Stimulated activated naive CD8-positive, alpha-beta T cell treated with anti-CD3 and anti-CD28 coated beads, Interleukin-15, amount 100 ng/mL, for 72 hours (primary cell): ENCODE measurements around the gene RIMBP3B.
"Not testable (repeated sequence)": the region's sequence is repeated elsewhere in the genome, so short reads cannot be mapped to it uniquely, and the experiment has no call there.

ENCODE experiments used
- ATAC-seq: fragments of 150-1000 bp; cut with Tn5 transposase; 2 replicates; pipeline ENCODE4 v1.10.0; 2021; ENCODE audit warnings: mild to moderate bottlenecking, moderate library complexity
- DNase-seq, 2 donors: peaks; one replicate each; pipeline ENCODE4 v3.0.0; 2021 to 2022
- H3K27ac Mint-ChIP-seq, 2 donors: one replicate each; pipeline ENCODE4 v1.8.0; 2022; ENCODE audit warnings: mild to moderate bottlenecking in 2 of 2, mixed read lengths in 2 of 2, moderate library complexity in 2 of 2
- H3K27me3 Mint-ChIP-seq: one replicate; pipeline ENCODE4 v1.8.0; 2022; ENCODE audit warnings: mixed read lengths
- H3K4me1 Mint-ChIP-seq: one replicate; pipeline ENCODE4 v1.8.0; 2022; ENCODE audit warnings: mild to moderate bottlenecking, mixed read lengths
- H3K4me3 Mint-ChIP-seq, 2 donors: one replicate each; pipeline ENCODE4 v1.8.0; 2022; ENCODE audit warnings: mild to moderate bottlenecking in 2 of 2, mixed read lengths in 2 of 2, moderate library complexity in 1 of 2
- H3K9me3 Mint-ChIP-seq, 2 donors: one replicate each; pipeline ENCODE4 v1.8.0; 2022; ENCODE audit warnings: mixed read lengths in 2 of 2

RIMBP3B gene

GRCh38 chr22:21402763-21403314 lies 19.3 kb downstream of the RIMBP3B start:
- not testable (repeated sequence) for DNase-seq, H3K4me1 Mint-ChIP-seq, H3K9me3 Mint-ChIP-seq, H3K27ac Mint-ChIP-seq, H3K27me3 Mint-ChIP-seq, ATAC-seq, H3K4me3 Mint-ChIP-seq

- not testable (repeated sequence) for H3K27me3 Mint-ChIP-seq, H3K27ac Mint-ChIP-seq, H3K4me1 Mint-ChIP-seq, DNase-seq, H3K9me3 Mint-ChIP-seq, ATAC-seq, H3K4me3 Mint-ChIP-seq
Measured at GRCh38 chr22:21407139-21407538, 23.6 kb downstream of the RIMBP3B start.

- not testable (repeated sequence) for H3K9me3 Mint-ChIP-seq, ATAC-seq, H3K4me1 Mint-ChIP-seq, H3K4me3 Mint-ChIP-seq, DNase-seq, H3K27me3 Mint-ChIP-seq, H3K27ac Mint-ChIP-seq
Measured at GRCh38 chr22:21407792-21408191, 24.2 kb downstream of the RIMBP3B start.

DNA sequence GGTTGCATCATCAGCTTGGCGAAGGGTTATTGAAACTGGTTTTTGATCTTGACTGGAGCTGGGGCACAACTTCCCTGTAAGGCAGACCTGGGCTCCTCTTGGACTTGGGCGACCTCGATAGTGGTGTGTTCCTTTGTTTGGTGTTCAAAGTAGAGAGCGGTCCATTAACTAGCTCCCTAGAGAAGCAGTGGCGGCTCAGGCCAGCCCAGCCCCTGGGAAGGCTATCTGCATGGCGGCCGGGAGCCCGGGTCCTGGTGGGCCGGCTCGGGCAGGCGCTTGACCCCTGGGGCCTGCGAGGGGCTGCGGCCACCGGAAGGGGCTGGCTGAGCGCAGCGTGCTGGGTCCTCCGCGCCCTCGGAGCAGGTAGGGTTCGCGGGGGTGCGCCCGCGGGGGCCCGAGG lies 32.8 kb downstream of the RIMBP3B start:
- H3K4me3 Mint-ChIP-seq, H3K4me1 Mint-ChIP-seq, H3K27me3 Mint-ChIP-seq, DNase-seq, H3K9me3 Mint-ChIP-seq, H3K27ac Mint-ChIP-seq, ATAC-seq: not testable (repeated sequence)

DNA sequence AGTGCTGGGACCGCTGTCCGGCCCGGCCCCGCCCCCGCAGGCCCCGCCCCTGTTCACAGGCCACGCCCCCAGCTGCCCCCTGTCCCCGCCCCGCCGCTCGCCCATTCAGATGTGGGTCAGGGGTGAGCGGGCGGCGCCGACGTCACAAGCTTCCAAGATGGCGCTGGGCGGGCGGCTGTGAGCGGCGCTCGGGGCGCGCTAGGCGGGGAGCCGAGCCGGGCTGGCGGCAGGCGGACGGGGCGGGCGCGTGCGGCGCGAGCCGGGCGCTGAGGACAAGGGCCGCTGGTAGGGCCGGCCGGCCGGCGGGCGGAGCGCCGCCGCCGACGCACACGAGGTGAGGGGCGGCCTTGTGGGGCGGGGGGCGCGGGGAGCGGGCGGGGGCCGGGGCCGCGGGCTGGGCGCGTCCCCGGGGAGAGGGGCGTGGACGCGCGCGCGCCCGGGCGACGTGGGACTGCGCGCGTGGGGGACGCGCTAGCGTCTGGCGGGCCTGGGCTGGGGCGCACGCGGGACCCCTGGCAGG lies 33.7 kb downstream of the RIMBP3B start, which contains the start of gene HIC2:
Gene HIC2, plus strand, starts transcription at position 145 of the 520 bp plus-strand sequence. CDS start 25,461 bp downstream, outside the sequence.
- DNase-seq (peak; percentile 22 to 33), ATAC-seq (peak; percentile 90)
- not testable (repeated sequence) for H3K4me1 Mint-ChIP-seq, H3K4me3 Mint-ChIP-seq, H3K9me3 Mint-ChIP-seq, H3K27ac Mint-ChIP-seq, H3K27me3 Mint-ChIP-seq

DNA sequence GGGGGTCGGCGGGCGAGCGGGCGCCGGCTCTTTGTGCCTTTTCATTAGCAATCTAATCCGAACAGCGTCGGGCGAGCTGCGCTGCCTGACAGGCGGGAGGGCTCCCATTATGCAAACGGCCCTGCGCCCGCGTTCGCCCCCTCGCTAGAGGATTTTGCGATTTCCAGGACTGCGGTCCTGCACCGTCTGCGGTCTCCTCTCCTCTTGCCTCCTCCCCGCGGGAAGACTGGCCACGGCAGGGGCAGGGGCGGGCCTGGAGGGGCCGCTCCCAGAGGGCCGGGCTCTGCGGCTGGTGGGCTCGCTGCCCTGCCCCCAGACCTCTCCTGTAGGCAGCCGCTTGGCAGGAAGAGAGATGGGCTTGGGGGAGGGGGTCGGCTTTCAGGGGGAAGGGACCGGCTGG lies 34.3 kb downstream of the RIMBP3B start:
- peak in 1 of 2 donors; percentile 31 for DNase-seq
- not testable (repeated sequence) for H3K27ac Mint-ChIP-seq, H3K4me3 Mint-ChIP-seq, H3K27me3 Mint-ChIP-seq, H3K9me3 Mint-ChIP-seq, H3K4me1 Mint-ChIP-seq
- peak; percentile 36 for ATAC-seq

DNA sequence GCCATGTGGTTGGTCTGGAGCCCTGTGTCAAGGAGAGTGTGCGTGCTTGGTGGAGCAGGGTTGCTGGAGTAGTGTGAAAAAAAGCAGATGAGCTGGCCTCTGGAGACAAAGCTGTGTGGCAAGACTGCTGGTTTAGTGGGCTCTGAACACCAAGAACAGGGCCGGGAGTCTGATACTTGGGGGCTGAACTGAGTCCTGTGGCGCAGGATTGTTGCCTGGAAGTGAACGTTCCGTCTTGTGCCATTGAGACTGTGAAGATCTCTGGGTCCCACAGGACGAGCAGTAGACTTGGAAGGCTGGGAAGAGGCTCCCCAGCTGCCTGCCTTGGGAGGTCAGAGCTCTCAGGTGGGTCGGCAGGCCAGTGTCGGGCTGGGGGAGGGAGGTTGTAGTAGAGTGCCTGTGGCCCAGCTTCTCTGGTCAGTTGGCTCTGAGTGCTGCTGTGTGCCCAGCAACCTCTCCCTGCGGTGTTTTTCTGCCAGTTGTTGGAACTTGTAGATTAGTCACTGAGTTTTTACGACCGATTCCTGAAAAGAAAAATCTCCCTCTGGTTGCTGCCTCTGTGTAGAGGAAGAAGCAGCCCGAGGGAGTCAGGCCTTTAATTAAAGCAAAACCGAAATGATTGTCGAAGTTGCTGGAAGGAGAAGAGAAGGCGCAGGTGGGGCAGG lies 35.6 kb downstream of the RIMBP3B start:
- H3K9me3 Mint-ChIP-seq, ATAC-seq, H3K27ac Mint-ChIP-seq, H3K4me1 Mint-ChIP-seq, H3K4me3 Mint-ChIP-seq, H3K27me3 Mint-ChIP-seq, DNase-seq: not testable (repeated sequence)

GRCh38 chr22:21420180-21420763 lies 36.7 kb downstream of the RIMBP3B start:
- not testable (repeated sequence) for DNase-seq, H3K9me3 Mint-ChIP-seq, H3K27me3 Mint-ChIP-seq, H3K27ac Mint-ChIP-seq, H3K4me1 Mint-ChIP-seq, H3K4me3 Mint-ChIP-seq
- ATAC-seq: peak; percentile 78

DNA sequence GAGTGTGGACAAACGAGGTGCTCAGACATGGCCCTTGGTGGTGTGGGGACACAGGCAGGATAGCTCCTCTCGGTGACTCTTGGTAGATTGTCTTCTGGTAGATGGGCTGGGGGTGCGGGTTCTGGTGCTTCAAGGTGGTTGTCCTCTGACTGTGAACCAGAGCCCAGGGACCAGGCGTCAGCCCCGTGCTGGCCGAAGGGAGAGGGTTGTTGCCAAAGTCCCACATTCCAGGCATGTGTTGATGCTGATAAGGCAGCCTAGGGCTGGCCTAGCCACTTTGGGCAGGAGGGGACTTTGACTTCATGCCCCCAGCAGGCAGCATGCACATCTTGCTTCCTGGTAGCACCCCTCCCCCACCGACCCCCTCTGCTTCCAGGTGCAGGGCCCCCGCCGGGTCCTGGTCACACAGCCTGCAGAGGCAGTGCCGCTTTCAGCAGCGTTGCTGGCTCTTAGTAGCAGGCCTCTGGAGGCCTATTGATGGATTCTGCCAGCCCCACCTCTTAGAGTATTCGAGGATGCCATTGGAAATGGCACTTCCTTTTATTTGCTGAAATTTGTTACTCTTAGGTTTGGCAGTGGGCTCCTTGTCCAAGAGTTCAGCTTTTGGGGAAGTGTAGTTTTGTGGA lies 40.6 kb downstream of the RIMBP3B start:
- H3K27me3 Mint-ChIP-seq, DNase-seq, H3K27ac Mint-ChIP-seq, H3K4me3 Mint-ChIP-seq, H3K9me3 Mint-ChIP-seq, H3K4me1 Mint-ChIP-seq, ATAC-seq: not testable (repeated sequence)

DNA sequence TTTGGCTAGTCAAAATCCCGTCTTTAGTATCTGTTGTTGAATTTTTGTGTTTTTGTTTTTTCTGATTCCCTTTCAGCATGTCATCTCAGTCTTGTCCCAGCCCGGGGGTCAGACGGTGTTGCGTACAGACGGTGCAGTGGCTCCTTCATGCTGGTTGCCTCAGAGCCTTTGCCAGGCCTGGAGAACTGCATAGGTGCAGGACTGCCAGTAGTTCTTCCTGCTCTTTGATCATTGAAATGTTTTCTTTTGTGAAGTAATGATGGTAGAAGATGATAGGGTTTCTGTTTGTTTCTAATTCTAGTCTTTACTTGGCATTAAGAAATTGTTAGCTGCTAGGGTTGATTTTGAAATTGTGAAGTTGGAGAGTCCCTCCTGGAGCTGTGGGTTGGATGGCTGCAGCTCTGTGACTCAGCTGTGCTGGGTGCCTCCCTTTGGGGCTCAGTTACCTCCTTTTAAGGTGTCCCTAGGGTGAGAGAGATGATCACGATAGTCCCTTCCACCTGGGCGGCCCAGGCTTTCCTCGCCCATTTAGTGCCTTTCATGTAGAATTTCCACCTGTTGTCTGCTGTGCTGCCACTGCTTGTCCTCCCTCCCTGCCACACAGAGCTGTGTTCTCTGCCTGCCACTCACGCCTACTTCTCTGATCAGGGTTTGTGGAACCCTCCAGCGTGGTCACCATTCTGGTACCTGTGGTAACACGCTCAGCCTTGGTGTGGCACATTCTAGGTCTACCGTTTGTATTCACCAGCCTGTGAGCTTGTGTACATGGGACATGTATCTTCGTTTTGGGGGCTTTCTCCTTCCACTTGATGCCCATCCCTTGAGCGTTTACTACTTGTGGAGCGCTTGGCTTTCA lies 51.1 kb downstream of the RIMBP3B start:
- not testable (repeated sequence) for DNase-seq, H3K27ac Mint-ChIP-seq, H3K27me3 Mint-ChIP-seq, H3K4me1 Mint-ChIP-seq, H3K4me3 Mint-ChIP-seq, H3K9me3 Mint-ChIP-seq
- peak; percentile 97 for ATAC-seq

- H3K9me3 Mint-ChIP-seq, ATAC-seq, H3K27me3 Mint-ChIP-seq, H3K27ac Mint-ChIP-seq, H3K4me3 Mint-ChIP-seq, H3K4me1 Mint-ChIP-seq, DNase-seq: not testable (repeated sequence)
Measured at GRCh38 chr22:21435998-21436810, 52.7 kb downstream of the RIMBP3B start.

GRCh38 chr22:21438013-21438412 lies 54.5 kb downstream of the RIMBP3B start:
- not testable (repeated sequence) for H3K4me1 Mint-ChIP-seq, H3K9me3 Mint-ChIP-seq, H3K27ac Mint-ChIP-seq, H3K4me3 Mint-ChIP-seq, DNase-seq, H3K27me3 Mint-ChIP-seq, ATAC-seq
